ENCODE measurements around the gene FBXO44. TPM values are rescaled to one million over a fixed set of nuclear protein-coding genes. Genes with fewer than 3 reads are reported as not detected.

The FBXO44 gene
- polyA plus RNA-seq, 2 of the 4 experiments (the other 2 are of a cell fraction), result 10.4 to 26.9 TPM

DNA sequence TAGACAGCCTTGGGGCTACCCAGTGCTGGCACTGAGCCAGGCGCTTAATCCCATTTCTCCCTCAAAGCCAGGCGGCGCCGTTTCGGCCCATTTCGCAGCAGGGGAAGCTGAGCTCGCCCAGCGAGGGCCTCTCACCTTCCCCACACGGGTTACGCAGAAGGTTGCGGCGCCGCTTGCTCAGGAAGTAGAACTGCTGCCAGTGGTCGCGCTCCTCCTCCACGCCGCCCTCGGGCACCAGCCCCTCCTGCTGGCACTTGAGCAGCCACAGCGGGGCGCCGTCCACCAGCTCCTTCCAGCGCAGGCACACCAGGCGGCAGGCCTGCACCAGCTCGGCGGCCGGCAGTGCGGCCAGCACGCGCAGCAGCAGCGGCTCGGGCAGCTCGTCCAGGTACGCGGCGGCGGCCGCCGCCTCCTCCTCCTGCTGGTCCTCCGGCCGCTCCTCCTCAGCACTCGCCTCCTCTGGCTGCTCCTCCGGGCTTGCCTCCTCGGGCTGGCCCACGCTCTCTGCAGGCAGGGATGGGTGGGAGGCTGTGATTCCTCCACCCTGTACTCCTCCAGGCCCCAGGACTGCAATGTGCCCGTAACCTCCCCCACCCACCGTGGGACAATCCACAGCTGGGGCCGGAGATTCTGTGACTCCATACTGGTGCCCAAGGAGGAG is 4.2 kb upstream of the FBXO44 start (continued):
- TF ChIP-seq CHD2 (IDR thresholded peaks at IDR 0.05; ENCODE audit: low read length, partially characterized antibody), result no peak
- no peak for TF ChIP-seq TFCP2L1 (CRISPR knock-in tag; IDR thresholded peaks at IDR 0.05)
- TF ChIP-seq MAX (IDR thresholded peaks at IDR 0.05), result 0 out of 2 replicates have a peak, but pooled peaks have one; percentile 45
- no peak for TF ChIP-seq POLR2AphosphoS2 (conservative IDR thresholded peaks at IDR 0.05; ENCODE audit: low read length)
- TF ChIP-seq FOSL2 (IDR thresholded peaks at IDR 0.05), result no peak
- TF ChIP-seq FOSL2 (CRISPR knock-in tag; IDR thresholded peaks at IDR 0.05), result no peak
- no peak for TF ChIP-seq BHLHE40 (IDR thresholded peaks at IDR 0.05; ENCODE audit: low read depth, low read length)
- TF ChIP-seq SMC3 (IDR thresholded peaks at IDR 0.05), result peak; percentile 80
- TF ChIP-seq EP300 (IDR thresholded peaks at IDR 0.05), result no peak

GRCh38 chr1:11651017-11651416 is 3.7 kb upstream of the FBXO44 start:
- FAIRE-seq, result no peak
- Histone ChIP-seq H3K4me1 (peaks cover 21% of the 10 kb centered on the region), H3K27ac (peak overlapping the region; percentile 56 to 81; a peak in 5 of 6 replicates), H3K9me3 (no peaks in the 10 kb centered on the region), H3K4me2 (peak overlapping the region; percentile 83), H3K4me3 (no peak overlapping the region; the same call in 2 of the 3 replicates)
- TF ChIP-seq JUN (IDR thresholded peaks at IDR 0.05) (no peak), HDAC2 (IDR thresholded peaks at IDR 0.05) (no peak), MAFK (IDR thresholded peaks at IDR 0.05; ENCODE audit: partially characterized antibody) (no peak), TP53 (CRISPR knock-in tag; IDR thresholded peaks at IDR 0.05) (no peak), MAX (IDR thresholded peaks at IDR 0.05) (no peak), HOXA7 (CRISPR knock-in tag; IDR thresholded peaks at IDR 0.05) (no peak), JUNB (IDR thresholded peaks at IDR 0.05) (no peak), BHLHE40 (IDR thresholded peaks at IDR 0.05; ENCODE audit: low read depth, low read length) (no peak), EHMT2 (IDR thresholded peaks at IDR 0.05; ENCODE audit: low read depth) (no peak), RAD21 (conservative IDR thresholded peaks at IDR 0.05 in 1 of 2, IDR thresholded peaks at IDR 0.05 in 1 of 2) (no peak), FOSL2 (IDR thresholded peaks at IDR 0.05) (no peak), FOSL2 (CRISPR knock-in tag; IDR thresholded peaks at IDR 0.05) (no peak), CHD4 (IDR thresholded peaks at IDR 0.05; ENCODE audit: borderline replicate concordance) (no peak), KDM5A (IDR thresholded peaks at IDR 0.05) (no peak), EHF (CRISPR knock-in tag; IDR thresholded peaks at IDR 0.05) (no peak)
- TF ChIP-seq, protein P1, sequence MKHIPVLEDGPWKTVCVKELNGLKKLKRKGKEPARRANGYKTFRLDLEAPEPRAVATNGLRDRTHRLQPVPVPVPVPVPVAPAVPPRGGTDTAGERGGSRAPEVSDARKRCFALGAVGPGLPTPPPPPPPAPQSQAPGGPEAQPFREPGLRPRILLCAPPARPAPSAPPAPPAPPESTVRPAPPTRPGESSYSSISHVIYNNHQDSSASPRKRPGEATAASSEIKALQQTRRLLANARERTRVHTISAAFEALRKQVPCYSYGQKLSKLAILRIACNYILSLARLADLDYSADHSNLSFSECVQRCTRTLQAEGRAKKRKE (CRISPR knock-in tag; IDR thresholded peaks at IDR 0.05; ENCODE audit: low read depth), result no peak
- TF ChIP-seq, protein P2, sequence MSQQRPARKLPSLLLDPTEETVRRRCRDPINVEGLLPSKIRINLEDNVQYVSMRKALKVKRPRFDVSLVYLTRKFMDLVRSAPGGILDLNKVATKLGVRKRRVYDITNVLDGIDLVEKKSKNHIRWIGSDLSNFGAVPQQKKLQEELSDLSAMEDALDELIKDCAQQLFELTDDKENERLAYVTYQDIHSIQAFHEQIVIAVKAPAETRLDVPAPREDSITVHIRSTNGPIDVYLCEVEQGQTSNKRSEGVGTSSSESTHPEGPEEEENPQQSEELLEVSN (IDR thresholded peaks at IDR 0.05; ENCODE audit: borderline replicate concordance, low read depth), result no peak
- TF ChIP-seq, protein P3, sequence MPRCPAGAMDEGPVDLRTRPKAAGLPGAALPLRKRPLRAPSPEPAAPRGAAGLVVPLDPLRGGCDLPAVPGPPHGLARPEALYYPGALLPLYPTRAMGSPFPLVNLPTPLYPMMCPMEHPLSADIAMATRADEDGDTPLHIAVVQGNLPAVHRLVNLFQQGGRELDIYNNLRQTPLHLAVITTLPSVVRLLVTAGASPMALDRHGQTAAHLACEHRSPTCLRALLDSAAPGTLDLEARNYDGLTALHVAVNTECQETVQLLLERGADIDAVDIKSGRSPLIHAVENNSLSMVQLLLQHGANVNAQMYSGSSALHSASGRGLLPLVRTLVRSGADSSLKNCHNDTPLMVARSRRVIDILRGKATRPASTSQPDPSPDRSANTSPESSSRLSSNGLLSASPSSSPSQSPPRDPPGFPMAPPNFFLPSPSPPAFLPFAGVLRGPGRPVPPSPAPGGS (IDR thresholded peaks at IDR 0.05), result no peak
- CTCF ChIA-PET, result interaction anchor here (0.7 to 11.1 kb wide), 26 partner anchors 8 to 614 kb away, joined by 3 to 124 read pairs (median 4); partner anchors contain the start of genes AGTRAP and FBXO6
- DNase-seq (ENCODE audit: low read depth in 1 of 2, low spot score in 1 of 2), result no peak
- WGBS (ENCODE audit: missing lambda C conversion rate), result 83% methylated on average over 4 of the region's 4 CpGs
- ATAC-seq, result no peak
- POLR2A ChIA-PET, result no interaction called here
